ENCODE data around the gene LRRC25.
A peak's percentile ranks its signal among the peaks of the same experiment; 100 is the strongest.
"Not testable (repeated sequence)": the region's sequence is repeated elsewhere in the genome, so short reads cannot be mapped to it uniquely, and the experiment has no call there.

The LRRC25 gene

DNA sequence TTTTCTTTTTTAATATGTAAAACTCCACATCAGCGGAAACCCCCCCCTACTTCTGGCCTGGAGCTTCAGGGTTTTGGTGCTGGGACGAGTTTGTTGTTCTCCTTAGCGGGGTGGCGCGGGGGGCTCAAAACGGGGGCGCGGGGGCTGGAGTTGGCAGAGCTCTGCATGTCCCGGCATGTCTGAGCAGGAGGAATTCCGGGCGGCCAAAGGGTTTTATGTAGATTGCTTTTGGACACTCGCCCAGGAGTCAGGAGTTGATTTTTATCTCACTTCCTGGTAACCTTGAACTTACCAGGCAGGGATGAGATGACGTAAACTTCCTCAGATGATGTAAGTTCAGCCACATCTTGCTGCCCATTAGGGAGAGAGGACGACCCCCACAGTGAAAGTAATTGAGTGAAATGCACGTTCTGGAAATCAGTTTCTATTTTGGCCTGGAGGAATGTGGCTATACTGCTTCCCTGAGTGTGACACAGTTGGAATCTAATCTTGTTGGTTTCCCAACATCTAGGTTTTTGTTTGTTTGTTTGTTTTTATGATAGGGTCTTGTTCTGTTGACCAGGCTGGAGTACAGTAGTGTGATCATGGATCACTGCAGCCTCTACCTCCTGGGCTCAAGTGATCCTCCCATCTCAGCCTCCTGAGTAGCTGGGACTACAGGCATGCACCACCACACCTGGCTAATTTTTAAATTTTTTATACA is 32.4 kb downstream of the LRRC25 start:
- peak; percentile 73 for DNase-seq (ENCODE audit: low read depth)
- no peak overlapping the region for H3K4me3 ChIP-seq (ENCODE audit: low read depth, low read length)
- TF ChIP-seq, protein P1, sequence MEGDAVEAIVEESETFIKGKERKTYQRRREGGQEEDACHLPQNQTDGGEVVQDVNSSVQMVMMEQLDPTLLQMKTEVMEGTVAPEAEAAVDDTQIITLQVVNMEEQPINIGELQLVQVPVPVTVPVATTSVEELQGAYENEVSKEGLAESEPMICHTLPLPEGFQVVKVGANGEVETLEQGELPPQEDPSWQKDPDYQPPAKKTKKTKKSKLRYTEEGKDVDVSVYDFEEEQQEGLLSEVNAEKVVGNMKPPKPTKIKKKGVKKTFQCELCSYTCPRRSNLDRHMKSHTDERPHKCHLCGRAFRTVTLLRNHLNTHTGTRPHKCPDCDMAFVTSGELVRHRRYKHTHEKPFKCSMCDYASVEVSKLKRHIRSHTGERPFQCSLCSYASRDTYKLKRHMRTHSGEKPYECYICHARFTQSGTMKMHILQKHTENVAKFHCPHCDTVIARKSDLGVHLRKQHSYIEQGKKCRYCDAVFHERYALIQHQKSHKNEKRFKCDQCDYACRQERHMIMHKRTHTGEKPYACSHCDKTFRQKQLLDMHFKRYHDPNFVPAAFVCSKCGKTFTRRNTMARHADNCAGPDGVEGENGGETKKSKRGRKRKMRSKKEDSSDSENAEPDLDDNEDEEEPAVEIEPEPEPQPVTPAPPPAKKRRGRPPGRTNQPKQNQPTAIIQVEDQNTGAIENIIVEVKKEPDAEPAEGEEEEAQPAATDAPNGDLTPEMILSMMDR (IDR thresholded peaks at IDR 0.05; ENCODE audit: low read depth, low read length): no peak
- no peak for TF ChIP-seq MYC (IDR thresholded peaks at IDR 0.05; ENCODE audit: low read depth, low read length)

DNA sequence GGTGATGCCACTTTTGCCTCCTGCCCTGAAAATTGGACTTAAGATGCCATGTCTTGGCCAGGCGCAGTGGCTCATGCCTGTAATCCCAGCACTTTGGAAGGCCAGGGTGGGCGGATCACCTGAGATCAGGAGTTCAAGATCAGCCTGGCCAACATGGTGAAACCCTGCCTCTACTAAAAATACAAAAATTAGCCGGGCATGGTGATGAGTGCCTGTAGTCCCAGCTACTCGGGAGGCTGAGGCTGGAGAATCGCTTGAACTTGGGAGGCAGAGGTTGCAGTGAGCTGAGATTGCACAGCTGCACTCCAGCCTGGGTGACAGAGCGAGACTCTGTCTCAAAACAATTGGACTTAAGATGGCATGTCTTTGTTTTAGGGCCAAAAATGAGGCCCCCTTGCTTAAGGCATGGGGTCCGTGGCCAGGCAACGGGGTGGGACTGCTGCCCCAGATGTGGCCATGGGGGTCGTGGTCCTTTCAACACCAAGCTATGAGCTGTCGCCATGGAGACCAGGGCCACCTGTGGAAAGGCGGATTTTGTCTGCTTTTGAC is 33.1 kb downstream of the LRRC25 start:
- DNase-seq (ENCODE audit: low read depth); H3K4me3 ChIP-seq (ENCODE audit: low read depth, low read length): not testable (repeated sequence)

DNA sequence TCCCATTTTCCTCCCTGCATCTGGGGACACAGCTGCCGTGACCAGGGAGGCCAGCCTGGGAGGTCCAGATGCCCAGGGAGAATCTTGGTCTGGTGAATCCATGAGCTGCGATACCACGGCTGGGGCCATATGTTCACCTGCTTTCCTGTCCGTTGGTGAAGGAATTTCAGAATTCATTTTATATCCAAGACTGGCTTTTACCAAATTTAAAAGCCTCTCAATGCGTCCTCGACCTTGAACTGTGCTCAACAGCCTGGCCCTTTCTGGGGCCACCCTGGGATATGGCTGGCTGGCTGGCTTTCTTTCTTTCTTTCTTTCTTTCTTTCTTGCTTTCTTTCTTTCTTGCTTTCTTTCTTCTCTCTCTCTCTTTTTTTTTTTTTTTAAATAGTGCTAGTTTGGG is 33.6 kb downstream of the LRRC25 start:
- no peak for DNase-seq (ENCODE audit: low read depth)
- no peak for TF ChIP-seq POLR2A (IDR thresholded peaks at IDR 0.05; ENCODE audit: extremely low read depth, insufficient read length)
- no peak for TF ChIP-seq MYC (IDR thresholded peaks at IDR 0.05; ENCODE audit: low read depth, low read length)
- TF ChIP-seq, protein P1 (IDR thresholded peaks at IDR 0.05; ENCODE audit: low read depth, low read length): no peak
- TF ChIP-seq, protein P2, sequence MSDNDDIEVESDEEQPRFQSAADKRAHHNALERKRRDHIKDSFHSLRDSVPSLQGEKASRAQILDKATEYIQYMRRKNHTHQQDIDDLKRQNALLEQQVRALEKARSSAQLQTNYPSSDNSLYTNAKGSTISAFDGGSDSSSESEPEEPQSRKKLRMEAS (IDR thresholded peaks at IDR 0.05; ENCODE audit: low read depth, low read length): no peak
- H3K4me3 ChIP-seq (ENCODE audit: low read depth, low read length): no peak overlapping the region

DNA sequence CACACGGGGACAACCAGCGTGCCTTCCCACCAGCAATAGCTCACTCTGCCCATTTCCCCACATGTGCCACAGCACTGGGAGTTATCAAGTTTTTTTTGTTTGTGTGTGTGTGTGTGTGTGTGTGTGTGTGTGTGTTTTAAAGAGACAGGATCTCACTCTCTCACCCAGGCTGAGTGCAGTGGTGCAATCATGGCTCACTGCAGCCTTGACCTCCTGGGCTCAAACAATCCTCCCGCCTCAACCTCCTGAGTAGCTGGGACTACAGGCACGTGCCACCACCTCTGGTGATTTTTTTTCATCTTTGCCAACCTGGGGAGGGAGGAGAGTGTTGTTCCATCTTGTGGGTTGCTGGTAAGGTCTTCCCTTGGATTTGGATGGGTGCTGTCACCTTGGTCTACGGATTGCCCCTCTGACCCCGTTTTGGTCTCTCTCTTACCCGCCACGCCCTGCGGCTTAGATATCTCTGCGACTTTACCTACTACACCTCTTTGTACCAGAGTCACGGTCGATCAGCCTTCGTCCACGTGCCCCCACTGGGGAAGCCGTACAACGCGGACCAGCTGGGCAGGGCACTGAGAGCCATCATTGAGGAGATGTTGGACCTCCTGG is 34.4 kb downstream of the LRRC25 start:
- DNase-seq (ENCODE audit: low read depth): no peak
- TF ChIP-seq, protein P2 (IDR thresholded peaks at IDR 0.05; ENCODE audit: low read depth, low read length): no peak
- no peak overlapping the region for H3K4me3 ChIP-seq (ENCODE audit: low read depth, low read length)

DNA sequence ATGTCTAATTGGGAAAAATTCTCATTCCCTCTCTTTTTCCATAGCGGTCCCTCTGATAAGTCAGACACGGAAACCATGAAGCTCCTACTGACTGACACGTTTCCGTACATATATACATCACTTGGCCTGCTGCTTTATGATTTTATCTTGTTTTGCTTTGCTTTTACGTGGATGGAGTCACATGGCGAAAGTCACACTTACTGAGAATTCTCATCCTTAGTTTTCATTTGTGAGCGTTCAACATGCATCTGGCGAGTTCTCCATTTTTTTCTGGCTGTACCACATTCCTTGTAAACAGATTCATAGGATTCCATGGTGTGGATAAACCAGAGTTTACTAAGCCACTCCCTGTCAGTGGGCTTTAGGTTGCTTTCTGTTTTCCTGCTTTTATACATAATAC is 35.8 kb downstream of the LRRC25 start:
- DNase-seq (ENCODE audit: low read depth): no peak
- H3K4me3 ChIP-seq (ENCODE audit: low read depth, low read length): no peak overlapping the region
- TF ChIP-seq, protein P1 (IDR thresholded peaks at IDR 0.05; ENCODE audit: low read depth, low read length): no peak
- no peak for TF ChIP-seq POLR2A (IDR thresholded peaks at IDR 0.05; ENCODE audit: extremely low read depth, insufficient read length)
- TF ChIP-seq MYC (IDR thresholded peaks at IDR 0.05; ENCODE audit: low read depth, low read length): no peak
- TF ChIP-seq, protein P2 (IDR thresholded peaks at IDR 0.05; ENCODE audit: low read depth, low read length): no peak

DNA sequence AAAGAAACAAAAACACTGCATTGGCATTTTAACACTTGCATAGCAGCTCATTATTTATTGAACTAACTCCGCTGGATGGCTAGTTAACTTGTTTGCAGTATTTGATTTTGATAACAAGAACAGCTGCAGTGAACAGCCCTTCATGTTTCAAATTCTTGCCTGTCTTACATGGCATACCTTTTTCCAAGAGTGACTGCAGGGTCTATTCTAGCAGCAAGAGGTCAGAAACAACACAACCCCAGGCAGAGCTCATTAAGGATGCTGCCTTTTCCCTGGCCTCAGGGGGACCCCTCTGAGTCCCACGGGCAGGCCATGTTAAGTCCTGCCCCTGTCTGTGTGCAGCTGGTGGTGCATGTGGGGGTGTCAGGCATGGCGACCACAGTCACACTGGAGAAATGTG is 40.4 kb downstream of the LRRC25 start:
- no peak for TF ChIP-seq MYC (IDR thresholded peaks at IDR 0.05; ENCODE audit: low read depth, low read length)
- TF ChIP-seq POLR2A (IDR thresholded peaks at IDR 0.05; ENCODE audit: extremely low read depth, insufficient read length): no peak
- TF ChIP-seq, protein P1 (IDR thresholded peaks at IDR 0.05; ENCODE audit: low read depth, low read length): no peak
- TF ChIP-seq, protein P2 (IDR thresholded peaks at IDR 0.05; ENCODE audit: low read depth, low read length): no peak
- H3K4me3 ChIP-seq (ENCODE audit: low read depth, low read length): no peak overlapping the region
- no peak for DNase-seq (ENCODE audit: low read depth)

DNA sequence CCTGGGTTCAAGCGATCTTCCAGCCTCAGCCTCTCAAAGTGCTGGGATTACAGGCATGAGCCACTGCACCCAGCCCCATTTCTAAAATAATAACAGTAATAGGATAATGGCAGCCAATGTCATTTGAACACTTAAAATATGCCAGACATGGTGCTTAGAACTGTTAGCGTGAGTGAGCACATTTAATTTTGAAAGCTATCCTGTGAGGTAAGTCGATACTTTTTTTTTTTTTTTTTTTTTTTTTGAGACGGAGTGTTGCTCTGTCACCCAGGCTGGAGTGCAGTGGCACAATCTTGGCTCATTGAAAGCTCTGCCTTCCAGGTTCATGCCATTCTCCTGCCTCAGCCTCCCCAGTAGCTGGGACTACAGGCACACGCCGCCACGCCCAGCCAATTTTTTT is 42.7 kb downstream of the LRRC25 start:
- DNase-seq (ENCODE audit: low read depth); H3K4me3 ChIP-seq (ENCODE audit: low read depth, low read length): not testable (repeated sequence)
